Stimulated activated CD4-positive, alpha-beta T cell treated with anti-CD3 and anti-CD28 coated beads, Interleukin-15, amount 100 ng/mL, for 1 hour (primary cell): ENCODE measurements around the gene LRIG3.
"Not testable (repeated sequence)": the region's sequence is repeated elsewhere in the genome, so short reads cannot be mapped to it uniquely, and the experiment has no call there.

Experiments used
- DNase-seq, 2 donors: peaks; one replicate each; pipeline ENCODE4 v3.0.0-alpha.2; 2020; ENCODE audit warnings: low read depth in 1 of 2, low spot score in 1 of 2

The LRIG3 gene

DNA sequence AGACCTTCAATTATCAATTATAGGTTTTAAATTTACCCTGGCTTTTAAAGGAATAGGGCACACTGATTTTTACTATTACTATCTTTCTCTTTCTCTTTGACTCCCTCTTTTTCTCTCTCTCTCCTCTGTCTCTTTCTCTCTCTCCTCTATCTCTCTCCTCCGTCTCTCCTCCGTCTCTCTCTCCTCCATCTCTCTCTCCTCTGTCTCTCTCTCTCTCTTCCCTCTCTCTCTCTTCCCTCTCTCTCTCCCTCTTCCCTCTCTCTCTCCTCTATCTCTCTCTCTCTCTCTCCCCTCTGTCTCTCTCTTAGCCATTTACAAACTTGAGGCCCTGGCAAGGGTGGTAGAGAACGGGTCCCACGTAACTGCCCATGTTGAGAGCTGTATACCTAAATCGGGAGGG lies 62.3 kb downstream of the LRIG3 start:
- DNase-seq = no peak

- DNase-seq = not testable (repeated sequence)
These were observed 63.1 kb downstream of the LRIG3 start for GRCh38 chr12:58857206-58857605.

- DNase-seq = not testable (repeated sequence)
These were observed 64.7 kb downstream of the LRIG3 start for GRCh38 chr12:58855630-58856029.

GRCh38 chr12:58850826-58851225 lies 69.5 kb downstream of the LRIG3 start:
- DNase-seq = no peak

DNA sequence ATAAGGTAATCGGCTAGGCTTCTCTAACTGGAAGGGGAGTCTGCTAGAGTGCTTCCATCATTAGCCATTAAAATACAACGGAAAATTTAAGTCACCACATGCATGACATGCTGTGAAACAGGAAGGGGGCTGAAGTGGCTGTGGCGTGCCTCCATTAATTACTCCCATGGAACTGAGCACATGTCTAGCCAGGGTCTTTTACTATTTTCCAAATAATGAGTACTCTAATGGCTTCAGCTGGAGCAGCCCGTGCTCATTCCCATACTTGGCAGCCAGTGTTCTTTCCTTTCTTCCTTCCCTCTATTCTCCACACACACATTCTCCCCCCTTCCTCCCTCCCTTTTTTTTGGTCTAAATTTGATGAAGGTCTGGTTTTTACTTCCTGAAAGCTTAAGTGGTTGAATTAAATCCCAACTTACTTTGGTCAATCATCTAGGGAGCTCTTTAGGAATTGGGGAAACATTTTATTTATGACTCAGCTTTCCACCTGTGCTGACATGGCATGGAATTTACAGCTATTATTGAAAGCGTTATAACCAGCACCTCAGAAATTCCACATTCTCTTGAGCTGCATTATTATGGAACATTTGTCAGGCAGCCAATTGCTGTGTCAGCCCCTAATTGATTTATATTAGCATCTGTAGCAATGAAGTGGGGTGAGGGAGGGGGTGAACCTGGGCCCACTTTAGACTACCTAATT lies 72.3 kb downstream of the LRIG3 start:
- DNase-seq = no peak

GRCh38 chr12:58844161-58844560 lies 76.1 kb downstream of the LRIG3 start:
- no peak for DNase-seq

- no peak for DNase-seq
These were observed 79.1 kb downstream of the LRIG3 start for GRCh38 chr12:58841058-58841798.

- no peak for DNase-seq
These were observed 86.5 kb downstream of the LRIG3 start for GRCh38 chr12:58833853-58834252.

DNA sequence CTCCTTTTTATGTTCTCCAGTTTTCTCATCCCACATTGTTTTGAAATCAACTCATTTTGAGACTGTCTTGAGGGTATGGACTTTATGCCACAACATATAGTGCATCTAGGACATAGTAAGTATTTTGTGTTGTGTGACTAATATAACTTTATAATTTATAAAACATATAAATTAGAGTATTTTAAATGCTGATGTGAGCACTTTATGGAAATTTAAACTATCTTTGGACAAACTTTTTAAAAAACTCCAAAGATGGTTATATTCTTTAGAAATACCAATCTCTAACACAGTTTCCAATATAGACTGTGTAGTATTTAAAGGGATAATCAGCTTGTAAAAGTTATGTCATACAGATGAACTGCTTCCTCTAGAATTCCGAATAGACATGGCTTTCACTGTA lies 87.4 kb downstream of the LRIG3 start:
- no peak for DNase-seq
